ENCODE results near the gene UNC93A. TPM values are rescaled to one million over a fixed set of nuclear protein-coding genes. Genes with fewer than 3 reads are reported as not detected.
"Not testable (repeated sequence)": the region's sequence is repeated elsewhere in the genome, so short reads cannot be mapped to it uniquely, and the experiment has no call there.

UNC93A gene
- total and polyA plus RNA-seq, 3 donors from 2014 or later = 0.39 TPM; not detected in 2

- WGBS, 2 donors = 80 to 89% methylated on average over 6 of the region's 6 CpGs
- no peaks in the 10 kb centered on the region for H3K36me3 ChIP-seq (ENCODE audit: low read depth, missing control alignments)
Observed at GRCh38 chr6:167274270-167274669, 16.8 kb upstream of the UNC93A start.

GRCh38 chr6:167275001-167275400, 16.1 kb upstream of the UNC93A start:
- Histone ChIP-seq H3K4me3 (no peak overlapping the region), H3K27me3 (no peaks in the 10 kb centered on the region), H3K4me1 (no peaks in the 10 kb centered on the region), H3K36me3 (ENCODE audit: low read depth, missing control alignments) (no peaks in the 10 kb centered on the region), H3K9me3 (no peaks in the 10 kb centered on the region), H3K27ac (no peak overlapping the region)
- TF ChIP-seq POLR2A (IDR thresholded peaks at IDR 0.05) = no peak
- no peak for TF ChIP-seq CTCF (IDR thresholded peaks at IDR 0.05)
- intact Hi-C loops (cut with DNase I; ENCODE audit: low total_unique reads) = no loop called here
- 93 to 96% methylated on average over 7 to 8 of the region's 8 CpGs for WGBS, 2 donors
- no peak for DNase-seq

More at GRCh38 chr6:167274270-167274669, 16.8 kb upstream of the UNC93A start:
- H3K9me3 ChIP-seq = no peaks in the 10 kb centered on the region
- no peak for TF ChIP-seq CTCF (IDR thresholded peaks at IDR 0.05)
- TF ChIP-seq POLR2A (IDR thresholded peaks at IDR 0.05) = no peak
- H3K27me3 ChIP-seq = no peaks in the 10 kb centered on the region
- H3K4me3 ChIP-seq = no peak overlapping the region
- no peak for DNase-seq
- intact Hi-C loops (cut with DNase I; ENCODE audit: low total_unique reads) = no loop called here
- no peak overlapping the region for H3K27ac ChIP-seq
- no peaks in the 10 kb centered on the region for H3K4me1 ChIP-seq

- H3K4me3 ChIP-seq = no peak overlapping the region
- TF ChIP-seq CTCF (IDR thresholded peaks at IDR 0.05) (no peak), POLR2A (IDR thresholded peaks at IDR 0.05) (no peak)
- H3K36me3 ChIP-seq (ENCODE audit: low read depth, missing control alignments) = no peaks in the 10 kb centered on the region
- intact Hi-C loops (cut with DNase I; ENCODE audit: low total_unique reads) = no loop called here
- no peaks in the 10 kb centered on the region for H3K27me3 ChIP-seq
- no peaks in the 10 kb centered on the region for H3K9me3 ChIP-seq
- no peak overlapping the region for H3K27ac ChIP-seq
- no peak for DNase-seq
- WGBS, 2 donors = 92 to 98% methylated on average over 4 of the region's 4 CpGs
- H3K4me1 ChIP-seq = no peaks in the 10 kb centered on the region
Observed at GRCh38 chr6:167275436-167275835, 15.7 kb upstream of the UNC93A start.

GRCh38 chr6:167276772-167277533, 14.2 kb upstream of the UNC93A start:
- H3K36me3 ChIP-seq (ENCODE audit: low read depth, missing control alignments) = no peaks in the 10 kb centered on the region
- no peak overlapping the region for H3K27ac ChIP-seq
- intact Hi-C loops (cut with DNase I; ENCODE audit: low total_unique reads) = no loop called here
- H3K4me3 ChIP-seq = no peak overlapping the region
- no peak for DNase-seq
- WGBS, 2 donors = 67 to 82% methylated on average over 5 to 13 of the region's 13 CpGs
- TF ChIP-seq CTCF (IDR thresholded peaks at IDR 0.05) (no peak), POLR2A (IDR thresholded peaks at IDR 0.05) (no peak)
- H3K4me1 ChIP-seq = no peaks in the 10 kb centered on the region
- no peaks in the 10 kb centered on the region for H3K27me3 ChIP-seq
- no peaks in the 10 kb centered on the region for H3K9me3 ChIP-seq

- H3K4me1 ChIP-seq; H3K27ac ChIP-seq; H3K36me3 ChIP-seq (ENCODE audit: low read depth, missing control alignments); DNase-seq; H3K4me3 ChIP-seq; H3K9me3 ChIP-seq; H3K27me3 ChIP-seq; intact Hi-C loops (cut with DNase I; ENCODE audit: low total_unique reads): not testable (repeated sequence)
- WGBS, 2 donors = 83 to 95% methylated on average over 8 to 15 of the region's 16 CpGs
Observed at GRCh38 chr6:167278173-167278940, 12.8 kb upstream of the UNC93A start.
